ENCODE data around the gene FXYD7. TPM values are rescaled to one million over a fixed set of nuclear protein-coding genes. Genes with fewer than 3 reads are reported as not detected.

The FXYD7 gene
- polyA plus RNA-seq, 1 donor from 2014 or later: 35.7 TPM

DNA sequence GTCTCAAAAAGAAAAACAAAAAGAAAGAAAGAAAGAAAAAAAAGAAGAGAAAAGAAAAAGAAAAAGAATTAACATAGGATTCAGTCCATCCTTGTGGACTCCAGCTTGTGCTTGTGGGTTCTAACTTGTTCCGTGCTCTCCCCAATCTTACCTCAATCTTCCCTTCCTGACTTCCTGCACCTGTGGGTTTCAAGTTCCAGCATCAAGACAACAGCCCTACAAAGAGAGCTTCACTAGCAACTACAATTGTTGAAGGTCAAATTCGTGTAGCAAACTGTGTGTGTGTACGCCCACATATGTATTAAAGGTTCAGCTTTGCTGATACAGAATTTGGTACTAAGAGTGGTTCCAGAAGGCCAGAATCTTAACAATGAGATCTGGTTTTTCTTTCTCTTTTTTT lies 36.8 kb downstream of the FXYD7 start:
- no peaks in the 10 kb centered on the region for H3K9me2 ChIP-seq (ENCODE audit: insufficient read depth, low read length)
- H3K27ac ChIP-seq (ENCODE audit: low read length): no peak overlapping the region
- no peaks in the 10 kb centered on the region for H3K79me2 ChIP-seq (replicated peaks; ENCODE audit: insufficient read depth, low read length)
- no peaks in the 10 kb centered on the region for H3K27me3 ChIP-seq (ENCODE audit: insufficient read depth, low read depth, low read length)
- H3K4me3 ChIP-seq (ENCODE audit: low read length): no peak overlapping the region
- no peak overlapping the region for H2AFZ ChIP-seq (ENCODE audit: low read depth, low read length)
- H3K9ac ChIP-seq (ENCODE audit: low read length): no peak overlapping the region
- no peaks in the 10 kb centered on the region for H4K20me1 ChIP-seq (ENCODE audit: insufficient read depth)
- H3K4me2 ChIP-seq (ENCODE audit: low read length): no peak overlapping the region
- no peaks in the 10 kb centered on the region for H3K36me3 ChIP-seq (ENCODE audit: insufficient read depth, low read length)
- no peaks in the 10 kb centered on the region for H3K9me3 ChIP-seq (ENCODE audit: low read length)
- TF ChIP-seq, protein P1, sequence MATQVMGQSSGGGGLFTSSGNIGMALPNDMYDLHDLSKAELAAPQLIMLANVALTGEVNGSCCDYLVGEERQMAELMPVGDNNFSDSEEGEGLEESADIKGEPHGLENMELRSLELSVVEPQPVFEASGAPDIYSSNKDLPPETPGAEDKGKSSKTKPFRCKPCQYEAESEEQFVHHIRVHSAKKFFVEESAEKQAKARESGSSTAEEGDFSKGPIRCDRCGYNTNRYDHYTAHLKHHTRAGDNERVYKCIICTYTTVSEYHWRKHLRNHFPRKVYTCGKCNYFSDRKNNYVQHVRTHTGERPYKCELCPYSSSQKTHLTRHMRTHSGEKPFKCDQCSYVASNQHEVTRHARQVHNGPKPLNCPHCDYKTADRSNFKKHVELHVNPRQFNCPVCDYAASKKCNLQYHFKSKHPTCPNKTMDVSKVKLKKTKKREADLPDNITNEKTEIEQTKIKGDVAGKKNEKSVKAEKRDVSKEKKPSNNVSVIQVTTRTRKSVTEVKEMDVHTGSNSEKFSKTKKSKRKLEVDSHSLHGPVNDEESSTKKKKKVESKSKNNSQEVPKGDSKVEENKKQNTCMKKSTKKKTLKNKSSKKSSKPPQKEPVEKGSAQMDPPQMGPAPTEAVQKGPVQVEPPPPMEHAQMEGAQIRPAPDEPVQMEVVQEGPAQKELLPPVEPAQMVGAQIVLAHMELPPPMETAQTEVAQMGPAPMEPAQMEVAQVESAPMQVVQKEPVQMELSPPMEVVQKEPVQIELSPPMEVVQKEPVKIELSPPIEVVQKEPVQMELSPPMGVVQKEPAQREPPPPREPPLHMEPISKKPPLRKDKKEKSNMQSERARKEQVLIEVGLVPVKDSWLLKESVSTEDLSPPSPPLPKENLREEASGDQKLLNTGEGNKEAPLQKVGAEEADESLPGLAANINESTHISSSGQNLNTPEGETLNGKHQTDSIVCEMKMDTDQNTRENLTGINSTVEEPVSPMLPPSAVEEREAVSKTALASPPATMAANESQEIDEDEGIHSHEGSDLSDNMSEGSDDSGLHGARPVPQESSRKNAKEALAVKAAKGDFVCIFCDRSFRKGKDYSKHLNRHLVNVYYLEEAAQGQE (IDR thresholded peaks at IDR 0.05; ENCODE audit: borderline replicate concordance): no peak
- no peak for TF ChIP-seq TAF1 (IDR thresholded peaks at IDR 0.05; ENCODE audit: low read depth)
- TF ChIP-seq EZH2 (IDR thresholded peaks at IDR 0.05; ENCODE audit: borderline replicate concordance, insufficient read depth, low read length, poor library complexity, severe bottlenecking): no peak
- no peak for TF ChIP-seq RAD21 (conservative IDR thresholded peaks at IDR 0.05)
- TF ChIP-seq MXI1 (conservative IDR thresholded peaks at IDR 0.05; ENCODE audit: poor library complexity, severe bottlenecking): no peak
- TF ChIP-seq SMC3 (conservative IDR thresholded peaks at IDR 0.05; ENCODE audit: poor library complexity): no peak
- TF ChIP-seq, protein P2, sequence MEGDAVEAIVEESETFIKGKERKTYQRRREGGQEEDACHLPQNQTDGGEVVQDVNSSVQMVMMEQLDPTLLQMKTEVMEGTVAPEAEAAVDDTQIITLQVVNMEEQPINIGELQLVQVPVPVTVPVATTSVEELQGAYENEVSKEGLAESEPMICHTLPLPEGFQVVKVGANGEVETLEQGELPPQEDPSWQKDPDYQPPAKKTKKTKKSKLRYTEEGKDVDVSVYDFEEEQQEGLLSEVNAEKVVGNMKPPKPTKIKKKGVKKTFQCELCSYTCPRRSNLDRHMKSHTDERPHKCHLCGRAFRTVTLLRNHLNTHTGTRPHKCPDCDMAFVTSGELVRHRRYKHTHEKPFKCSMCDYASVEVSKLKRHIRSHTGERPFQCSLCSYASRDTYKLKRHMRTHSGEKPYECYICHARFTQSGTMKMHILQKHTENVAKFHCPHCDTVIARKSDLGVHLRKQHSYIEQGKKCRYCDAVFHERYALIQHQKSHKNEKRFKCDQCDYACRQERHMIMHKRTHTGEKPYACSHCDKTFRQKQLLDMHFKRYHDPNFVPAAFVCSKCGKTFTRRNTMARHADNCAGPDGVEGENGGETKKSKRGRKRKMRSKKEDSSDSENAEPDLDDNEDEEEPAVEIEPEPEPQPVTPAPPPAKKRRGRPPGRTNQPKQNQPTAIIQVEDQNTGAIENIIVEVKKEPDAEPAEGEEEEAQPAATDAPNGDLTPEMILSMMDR (IDR thresholded peaks at IDR 0.05; ENCODE audit: poor library complexity, severe bottlenecking): no peak
- TF ChIP-seq POLR2AphosphoS5 (IDR thresholded peaks at IDR 0.05): no peak
- TF ChIP-seq EP300 (conservative IDR thresholded peaks at IDR 0.05; ENCODE audit: poor library complexity, severe bottlenecking): no peak
- no peaks in the 10 kb centered on the region for H3F3A ChIP-seq (ENCODE audit: insufficient read depth, low read length, poor library complexity, severe bottlenecking)

GRCh38 chr19:35181387-35181786 lies 38.3 kb downstream of the FXYD7 start:
- Histone ChIP-seq H2AFZ (ENCODE audit: low read depth, low read length) (no peak overlapping the region), H3K36me3 (ENCODE audit: insufficient read depth, low read length) (no peaks in the 10 kb centered on the region), H3K27ac (ENCODE audit: low read length) (no peak overlapping the region), H3F3A (ENCODE audit: insufficient read depth, low read length, poor library complexity, severe bottlenecking) (no peaks in the 10 kb centered on the region), H4K20me1 (ENCODE audit: insufficient read depth) (no peaks in the 10 kb centered on the region), H3K4me3 (ENCODE audit: low read length) (no peak overlapping the region), H3K4me2 (ENCODE audit: low read length) (no peak overlapping the region), H3K79me2 (replicated peaks; ENCODE audit: insufficient read depth, low read length) (no peaks in the 10 kb centered on the region), H3K9ac (ENCODE audit: low read length) (no peak overlapping the region), H3K27me3 (ENCODE audit: insufficient read depth, low read depth, low read length) (no peaks in the 10 kb centered on the region), H3K9me2 (ENCODE audit: insufficient read depth, low read length) (no peaks in the 10 kb centered on the region), H3K9me3 (ENCODE audit: low read length) (no peaks in the 10 kb centered on the region)
- no peak for TF ChIP-seq SMC3 (conservative IDR thresholded peaks at IDR 0.05; ENCODE audit: poor library complexity)
- no peak for TF ChIP-seq MXI1 (conservative IDR thresholded peaks at IDR 0.05; ENCODE audit: poor library complexity, severe bottlenecking)
- TF ChIP-seq POLR2AphosphoS5 (IDR thresholded peaks at IDR 0.05): no peak
- TF ChIP-seq, protein P1 (IDR thresholded peaks at IDR 0.05; ENCODE audit: borderline replicate concordance): no peak
- no peak for TF ChIP-seq RAD21 (conservative IDR thresholded peaks at IDR 0.05)
- TF ChIP-seq, protein P2 (IDR thresholded peaks at IDR 0.05; ENCODE audit: poor library complexity, severe bottlenecking): no peak
- no peak for TF ChIP-seq TAF1 (IDR thresholded peaks at IDR 0.05; ENCODE audit: low read depth)
- no peak for TF ChIP-seq EZH2 (IDR thresholded peaks at IDR 0.05; ENCODE audit: borderline replicate concordance, insufficient read depth, low read length, poor library complexity, severe bottlenecking)
- no peak for TF ChIP-seq EP300 (conservative IDR thresholded peaks at IDR 0.05; ENCODE audit: poor library complexity, severe bottlenecking)

All from neural cell (in vitro differentiated cells).